ENCODE results near the gene CACNB1.
"Not testable (repeated sequence)": the region's sequence is repeated elsewhere in the genome, so short reads cannot be mapped to it uniquely, and the experiment has no call there.

The CACNB1 gene

DNA sequence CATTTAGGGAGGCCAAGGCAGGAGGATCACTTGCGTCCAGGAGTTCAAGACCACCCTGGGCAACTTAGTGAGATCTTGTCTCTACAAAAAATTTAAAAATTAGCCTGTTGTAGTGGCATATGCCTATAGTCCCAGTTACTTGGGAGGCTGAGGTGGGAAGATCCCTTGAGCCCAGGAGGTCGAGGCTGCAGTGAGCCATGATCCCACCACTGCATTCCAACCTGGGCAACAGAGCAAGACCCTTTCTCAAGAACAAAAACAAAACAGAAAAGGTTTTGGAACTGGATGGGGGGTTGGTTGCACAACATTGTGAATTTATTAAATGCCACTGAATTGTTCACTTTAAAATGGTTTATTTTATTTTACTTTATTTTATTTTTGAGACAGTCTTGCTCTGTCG, 67.3 kb downstream of the CACNB1 start:
- H3K36me3 Mint-ChIP-seq (ENCODE audit: low read depth), result no peaks in the 10 kb centered on the region
- no peaks in the 10 kb centered on the region for H3K4me1 Mint-ChIP-seq
- no peak for DNase-seq
- H3K4me3 Mint-ChIP-seq, result no peak overlapping the region
- H3K9me3 Mint-ChIP-seq, result no peaks in the 10 kb centered on the region
- TF ChIP-seq, protein P1, sequence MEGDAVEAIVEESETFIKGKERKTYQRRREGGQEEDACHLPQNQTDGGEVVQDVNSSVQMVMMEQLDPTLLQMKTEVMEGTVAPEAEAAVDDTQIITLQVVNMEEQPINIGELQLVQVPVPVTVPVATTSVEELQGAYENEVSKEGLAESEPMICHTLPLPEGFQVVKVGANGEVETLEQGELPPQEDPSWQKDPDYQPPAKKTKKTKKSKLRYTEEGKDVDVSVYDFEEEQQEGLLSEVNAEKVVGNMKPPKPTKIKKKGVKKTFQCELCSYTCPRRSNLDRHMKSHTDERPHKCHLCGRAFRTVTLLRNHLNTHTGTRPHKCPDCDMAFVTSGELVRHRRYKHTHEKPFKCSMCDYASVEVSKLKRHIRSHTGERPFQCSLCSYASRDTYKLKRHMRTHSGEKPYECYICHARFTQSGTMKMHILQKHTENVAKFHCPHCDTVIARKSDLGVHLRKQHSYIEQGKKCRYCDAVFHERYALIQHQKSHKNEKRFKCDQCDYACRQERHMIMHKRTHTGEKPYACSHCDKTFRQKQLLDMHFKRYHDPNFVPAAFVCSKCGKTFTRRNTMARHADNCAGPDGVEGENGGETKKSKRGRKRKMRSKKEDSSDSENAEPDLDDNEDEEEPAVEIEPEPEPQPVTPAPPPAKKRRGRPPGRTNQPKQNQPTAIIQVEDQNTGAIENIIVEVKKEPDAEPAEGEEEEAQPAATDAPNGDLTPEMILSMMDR (IDR thresholded peaks at IDR 0.05), result no peak
- no peak overlapping the region for H3K27ac Mint-ChIP-seq
- peaks cover 8% of the 10 kb centered on the region for H3K27me3 Mint-ChIP-seq (ENCODE audit: low read depth, poor library complexity)

DNA sequence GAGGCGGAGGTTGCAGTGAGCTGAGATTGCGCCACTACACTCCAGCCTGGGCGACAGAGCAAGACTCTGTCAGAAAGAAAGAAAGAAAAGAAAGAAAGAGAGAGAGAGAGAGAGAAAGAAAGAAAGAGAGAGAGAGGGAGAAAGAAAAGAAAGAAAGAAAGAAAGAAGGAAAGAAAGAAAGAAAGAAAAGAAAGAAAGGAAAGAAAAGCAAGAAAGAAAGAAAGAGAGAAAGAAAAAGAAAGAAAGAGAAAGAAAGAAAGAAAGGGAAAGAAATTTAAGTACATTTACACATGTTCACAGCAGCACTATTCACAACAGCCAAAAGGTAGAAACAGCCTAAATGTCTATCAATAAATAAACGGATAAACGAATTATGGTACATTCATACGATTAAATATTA, 67.9 kb downstream of the CACNB1 start:
- not testable (repeated sequence) for H3K4me3 Mint-ChIP-seq; H3K27ac Mint-ChIP-seq; H3K27me3 Mint-ChIP-seq (ENCODE audit: low read depth, poor library complexity)

DNA sequence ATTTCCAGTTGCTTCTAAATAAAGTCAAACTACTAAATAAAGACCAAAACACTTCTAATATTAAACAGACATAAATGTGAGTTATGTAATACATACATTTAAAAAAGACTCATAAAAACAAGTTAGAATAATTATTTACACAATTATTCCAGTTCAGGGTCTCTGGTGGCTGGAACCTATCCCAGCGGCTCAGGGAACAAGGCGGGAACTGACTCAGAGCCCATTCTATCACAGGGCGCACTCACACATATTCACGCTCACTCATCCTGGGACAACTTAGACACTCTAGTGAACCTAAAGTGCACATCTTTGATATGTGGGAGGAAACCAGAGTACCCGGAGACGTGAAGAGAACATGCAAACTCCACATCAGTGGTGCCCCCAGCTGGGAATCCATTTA, 71.0 kb downstream of the CACNB1 start:
- H3K27ac Mint-ChIP-seq, result no peak overlapping the region
- no peak overlapping the region for H3K4me3 Mint-ChIP-seq
- TF ChIP-seq, protein P1 (IDR thresholded peaks at IDR 0.05), result no peak
- H3K4me1 Mint-ChIP-seq, result no peaks in the 10 kb centered on the region
- H3K36me3 Mint-ChIP-seq (ENCODE audit: low read depth), result no peaks in the 10 kb centered on the region
- DNase-seq, result no peak
- no peaks in the 10 kb centered on the region for H3K9me3 Mint-ChIP-seq
- peaks cover 16% of the 10 kb centered on the region for H3K27me3 Mint-ChIP-seq (ENCODE audit: low read depth, poor library complexity)

More for the DNA sequence above, 67.9 kb downstream of the CACNB1 start:
- H3K9me3 Mint-ChIP-seq; DNase-seq; H3K4me1 Mint-ChIP-seq; H3K36me3 Mint-ChIP-seq (ENCODE audit: low read depth): not testable (repeated sequence)

DNA sequence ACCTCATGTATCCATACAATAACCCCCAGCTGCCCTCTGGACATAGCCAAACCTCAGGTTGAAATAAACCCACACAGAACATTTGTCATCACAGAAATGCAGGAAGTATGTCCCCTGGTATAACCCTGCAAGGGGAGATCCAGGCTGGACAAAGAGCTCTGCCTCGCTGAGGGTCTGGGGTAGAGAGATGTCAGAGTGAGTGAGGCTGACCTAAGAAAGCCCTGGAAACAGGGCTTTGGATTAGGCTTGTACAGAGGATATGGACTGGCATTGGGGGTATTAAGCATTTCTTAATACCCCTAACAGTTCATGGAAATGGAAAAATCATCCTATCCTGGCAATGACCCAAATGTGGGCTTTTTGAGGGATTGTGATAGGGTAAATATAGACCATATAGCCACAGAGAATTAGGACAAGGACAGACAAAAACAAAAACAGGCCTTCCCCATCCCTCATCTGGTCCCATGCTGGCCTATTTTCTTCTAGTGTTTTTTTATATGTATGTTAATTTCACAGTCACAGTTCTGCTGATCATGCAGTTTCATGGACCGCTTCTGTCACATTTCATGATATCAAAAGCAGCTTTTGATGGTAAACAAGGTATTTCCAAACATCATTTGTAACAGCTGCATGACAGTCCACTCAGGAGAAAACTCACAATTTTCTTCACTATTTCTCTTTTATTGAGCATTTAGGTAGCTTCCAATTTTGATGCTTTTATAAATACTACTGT, 72.2 kb downstream of the CACNB1 start:
- DNase-seq, result no peak

DNA sequence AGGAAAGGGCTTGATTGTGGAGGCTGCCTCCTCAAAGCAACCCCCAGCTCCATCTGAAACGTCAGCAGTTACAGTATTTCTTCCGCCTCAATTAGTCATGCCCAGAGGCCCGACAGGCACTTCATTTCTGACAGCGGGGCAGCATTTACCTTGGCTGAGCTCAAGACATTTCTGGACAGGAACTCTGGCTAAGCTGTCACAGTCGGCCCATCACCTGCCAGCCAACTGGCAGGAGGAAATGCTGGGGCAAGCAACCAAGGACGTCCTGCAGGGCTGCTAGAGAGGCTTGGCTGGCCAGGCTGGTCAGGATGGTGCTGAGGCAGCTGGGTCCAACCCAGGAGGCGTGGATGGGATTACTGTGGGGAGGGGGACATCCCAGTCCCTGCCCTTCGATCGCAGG, 73.8 kb downstream of the CACNB1 start:
- H3K9me3 Mint-ChIP-seq, result no peaks in the 10 kb centered on the region
- H3K4me1 Mint-ChIP-seq, result no peaks in the 10 kb centered on the region
- H3K27me3 Mint-ChIP-seq (ENCODE audit: low read depth, poor library complexity), result peaks cover 28% of the 10 kb centered on the region
- no peaks in the 10 kb centered on the region for H3K36me3 Mint-ChIP-seq (ENCODE audit: low read depth)
- no peak for DNase-seq
- H3K4me3 Mint-ChIP-seq, result no peak overlapping the region
- TF ChIP-seq, protein P1 (IDR thresholded peaks at IDR 0.05), result no peak
- no peak overlapping the region for H3K27ac Mint-ChIP-seq

More for the DNA sequence above, 72.2 kb downstream of the CACNB1 start:
- no peaks in the 10 kb centered on the region for H3K4me1 Mint-ChIP-seq
- H3K27me3 Mint-ChIP-seq (ENCODE audit: low read depth, poor library complexity), result peaks cover 20% of the 10 kb centered on the region
- H3K4me3 Mint-ChIP-seq, result no peak overlapping the region
- no peaks in the 10 kb centered on the region for H3K36me3 Mint-ChIP-seq (ENCODE audit: low read depth)
- H3K27ac Mint-ChIP-seq, result no peak overlapping the region
- TF ChIP-seq, protein P1 (IDR thresholded peaks at IDR 0.05), result no peak
- no peaks in the 10 kb centered on the region for H3K9me3 Mint-ChIP-seq

Measured in nephron progenitor cell (in vitro differentiated cells).